BLaER1 treated with 17β-estradiol and CSF1 and Interleukin-3, amounts not matched to agents 10 nM and 100 nM (cell line): ENCODE measurements around the gene SLC30A2.
A peak's percentile ranks its signal among the peaks of the same experiment; 100 is the strongest.

Experiments
- H3K27ac ChIP-seq, 11 experiments: shearing (Covaris generic); formaldehyde crosslinking; 2 replicates each; pipeline ENCODE4 v1.8.1; 2022
- H3K27me3 ChIP-seq, 11 experiments: shearing (Covaris generic); formaldehyde crosslinking; 2 replicates each; pipeline ENCODE4 v1.8.1; 2022
- H3K36me3 ChIP-seq, 11 experiments: shearing (Covaris generic); formaldehyde crosslinking; 2 replicates each; pipeline ENCODE4 v1.8.1; 2022
- H3K4me1 ChIP-seq, 10 experiments: shearing (Covaris generic); formaldehyde crosslinking; 2 replicates each; pipeline ENCODE4 v1.8.1; 2022
- H3K4me2 ChIP-seq, 11 experiments: shearing (Covaris generic); formaldehyde crosslinking; 2 replicates each; pipeline ENCODE4 v1.8.1; 2022
- H3K4me3 ChIP-seq, 10 experiments: shearing (Covaris generic); formaldehyde crosslinking; 2 replicates each; pipeline ENCODE4 v1.8.1; 2022
- H3K9ac ChIP-seq, 11 experiments: shearing (Covaris generic); formaldehyde crosslinking; 2 replicates each; pipeline ENCODE4 v1.8.1; 2022
- H3K9me3 ChIP-seq, 11 experiments: shearing (Covaris generic); formaldehyde crosslinking; replicated peaks in 1 of 11; 2 replicates each; pipeline ENCODE4 v1.8.1; 2022
- H4K20me1 ChIP-seq, 11 experiments: shearing (Covaris generic); formaldehyde crosslinking; 2 replicates each; pipeline ENCODE4 v1.8.1; 2022
- Cebpa-rat ChIP-seq, 11 experiments: shearing (Covaris generic); IDR thresholded peaks; 2 replicates each; pipeline ENCODE4 v1.8.1; 2022

SLC30A2 gene

GRCh38 chr1:26029054-26029863 lies 16.7 kb downstream of the SLC30A2 start:
- Histone ChIP-seq H3K9me3 (no peaks in the 10 kb centered on the region), H3K4me3 (no peak overlapping the region), H3K36me3 (no peaks in the 10 kb centered on the region), H3K4me2 (no peak overlapping the region), H3K27me3 (peaks cover 0 to 3% (median 0%) of the 10 kb centered on the region in 11 experiments; a peak in 5 of 22 replicates), H3K4me1 (peaks cover 5 to 32% (median 19%) of the 10 kb centered on the region in 10 experiments; a peak in 19 of 20 replicates), H4K20me1 (no peaks in the 10 kb centered on the region; a peak in 1 of 22 replicates), H3K9ac (no peak overlapping the region), H3K27ac (no peak overlapping the region)
- TF ChIP-seq Cebpa-rat (IDR thresholded peaks at IDR 0.05) = no peak

GRCh38 chr1:26028490-26028980 lies 17.4 kb downstream of the SLC30A2 start:
- no peaks in the 10 kb centered on the region for H3K9me3 ChIP-seq
- no peak overlapping the region for H3K27ac ChIP-seq
- no peak for TF ChIP-seq Cebpa-rat (IDR thresholded peaks at IDR 0.05)
- H3K4me3 ChIP-seq = no peak overlapping the region
- H3K27me3 ChIP-seq = no peaks in the 10 kb centered on the region
- H3K4me1 ChIP-seq = peaks cover 11 to 39% (median 23%) of the 10 kb centered on the region in 10 experiments
- no peaks in the 10 kb centered on the region; a peak in 1 of 22 replicates for H4K20me1 ChIP-seq
- peak overlapping the region in 1 of 11 experiments; percentile 40; a peak in 1 of 22 replicates for H3K9ac ChIP-seq
- H3K36me3 ChIP-seq = no peaks in the 10 kb centered on the region
- peak overlapping the region in 9 of 11 experiments; percentile 2 to 80 (median 57); a peak in 9 of 22 replicates for H3K4me2 ChIP-seq

GRCh38 chr1:26027716-26028489 lies 18.0 kb downstream of the SLC30A2 start:
- peak overlapping the region in 9 of 11 experiments; percentile 2 to 80 (median 57); a peak in 13 of 22 replicates for H3K4me2 ChIP-seq
- no peaks in the 10 kb centered on the region; a peak in 1 of 22 replicates for H4K20me1 ChIP-seq
- peaks cover 11 to 46% (median 30%) of the 10 kb centered on the region in 10 experiments for H3K4me1 ChIP-seq
- no peak for TF ChIP-seq Cebpa-rat (IDR thresholded peaks at IDR 0.05)
- H3K27ac ChIP-seq = peak overlapping the region in 1 of 11 experiments; percentile 22; a peak in 1 of 22 replicates
- H3K36me3 ChIP-seq = no peaks in the 10 kb centered on the region
- no peaks in the 10 kb centered on the region for H3K27me3 ChIP-seq
- peak overlapping the region in 1 of 11 experiments; percentile 40; a peak in 2 of 22 replicates for H3K9ac ChIP-seq
- H3K4me3 ChIP-seq = no peak overlapping the region
- no peaks in the 10 kb centered on the region for H3K9me3 ChIP-seq

GRCh38 chr1:26025517-26025916 lies 20.4 kb downstream of the SLC30A2 start:
- no peak for TF ChIP-seq Cebpa-rat (IDR thresholded peaks at IDR 0.05)
- H3K4me3 ChIP-seq = no peak overlapping the region
- no peaks in the 10 kb centered on the region; a peak in 1 of 22 replicates for H4K20me1 ChIP-seq
- H3K9ac ChIP-seq = no peak overlapping the region
- no peaks in the 10 kb centered on the region for H3K9me3 ChIP-seq
- no peak overlapping the region for H3K27ac ChIP-seq
- H3K27me3 ChIP-seq = no peaks in the 10 kb centered on the region
- H3K4me2 ChIP-seq = no peak overlapping the region
- H3K36me3 ChIP-seq = no peaks in the 10 kb centered on the region
- H3K4me1 ChIP-seq = peaks cover 35 to 70% (median 54%) of the 10 kb centered on the region in 10 experiments

- no peak overlapping the region for H3K27ac ChIP-seq
- TF ChIP-seq Cebpa-rat (IDR thresholded peaks at IDR 0.05) = no peak
- H3K9me3 ChIP-seq = no peaks in the 10 kb centered on the region
- no peak overlapping the region; a peak in 1 of 22 replicates for H3K9ac ChIP-seq
- no peak overlapping the region for H3K4me3 ChIP-seq
- H3K27me3 ChIP-seq = no peaks in the 10 kb centered on the region
- H3K4me1 ChIP-seq = peaks cover 40 to 74% (median 58%) of the 10 kb centered on the region in 10 experiments
- H3K36me3 ChIP-seq = no peaks in the 10 kb centered on the region
- peak overlapping the region in 3 of 11 experiments; percentile 90 to 98 (median 96); a peak in 6 of 22 replicates for H3K4me2 ChIP-seq
- no peaks in the 10 kb centered on the region; a peak in 1 of 22 replicates for H4K20me1 ChIP-seq
Measured at GRCh38 chr1:26025060-26025459, 20.9 kb downstream of the SLC30A2 start.

GRCh38 chr1:26023826-26024225 lies 22.1 kb downstream of the SLC30A2 start:
- H3K27me3 ChIP-seq = no peaks in the 10 kb centered on the region
- peaks cover 52 to 87% (median 70%) of the 10 kb centered on the region in 10 experiments for H3K4me1 ChIP-seq
- H3K4me2 ChIP-seq = peak overlapping the region; percentile 8 to 98 (median 90); a peak in 17 of 22 replicates
- H4K20me1 ChIP-seq = no peaks in the 10 kb centered on the region
- no peak overlapping the region for H3K27ac ChIP-seq
- peak overlapping the region in 1 of 10 experiments; percentile 27; a peak in 2 of 20 replicates for H3K4me3 ChIP-seq
- no peaks in the 10 kb centered on the region for H3K36me3 ChIP-seq
- no peaks in the 10 kb centered on the region for H3K9me3 ChIP-seq
- peak overlapping the region in 2 of 11 experiments; percentile 3 to 36; a peak in 1 of 22 replicates for H3K9ac ChIP-seq
- TF ChIP-seq Cebpa-rat (IDR thresholded peaks at IDR 0.05) = no peak

- Histone ChIP-seq H3K9ac (peak overlapping the region in 2 of 11 experiments; percentile 5 to 6; a peak in 1 of 22 replicates), H3K4me3 (no peak overlapping the region), H3K27ac (no peak overlapping the region), H3K4me1 (peaks cover 52 to 88% (median 72%) of the 10 kb centered on the region in 10 experiments), H3K4me2 (peak overlapping the region in 9 of 11 experiments; percentile 18 to 98 (median 91); a peak in 14 of 22 replicates), H3K27me3 (no peaks in the 10 kb centered on the region), H3K36me3 (no peaks in the 10 kb centered on the region), H4K20me1 (no peaks in the 10 kb centered on the region), H3K9me3 (no peaks in the 10 kb centered on the region)
- TF ChIP-seq Cebpa-rat (IDR thresholded peaks at IDR 0.05) = no peak
Measured at GRCh38 chr1:26023009-26023408, 22.9 kb downstream of the SLC30A2 start.

GRCh38 chr1:26022404-26022779 lies 23.5 kb downstream of the SLC30A2 start:
- Histone ChIP-seq H3K27me3 (no peaks in the 10 kb centered on the region), H3K27ac (peak overlapping the region in 7 of 11 experiments; percentile 4 to 79 (median 29); a peak in 7 of 22 replicates), H3K4me1 (peaks cover 52 to 88% (median 72%) of the 10 kb centered on the region in 10 experiments), H3K4me2 (peak overlapping the region; percentile 85 to 98 (median 92)), H3K9me3 (no peaks in the 10 kb centered on the region), H4K20me1 (no peaks in the 10 kb centered on the region), H3K36me3 (no peaks in the 10 kb centered on the region), H3K9ac (peak overlapping the region in 10 of 11 experiments; percentile 19 to 69 (median 58); a peak in 12 of 22 replicates), H3K4me3 (peak overlapping the region in 5 of 10 experiments; percentile 48 to 70 (median 55); a peak in 9 of 20 replicates)
- TF ChIP-seq Cebpa-rat (IDR thresholded peaks at IDR 0.05) = no peak
